IPS-15b (cell line): ENCODE data around the gene NCOR2.
"Not testable (repeated sequence)": the region's sequence is repeated elsewhere in the genome, so short reads cannot be mapped to it uniquely, and the experiment has no call there.

Experiments
- H3K27me3 ChIP-seq: one replicate; pipeline ENCODE4 v1.6.1; 2013; ENCODE audit warnings: low read length; ENCODE audit not compliant: control insufficient read depth, insufficient read depth
- H3K36me3 ChIP-seq: one replicate; pipeline ENCODE4 v1.6.1; 2013; ENCODE audit warnings: low read length; ENCODE audit not compliant: control insufficient read depth, insufficient read depth
- H3K4me1 ChIP-seq: one replicate; pipeline ENCODE4 v1.6.1; 2013; ENCODE audit warnings: mild to moderate bottlenecking, low read length; ENCODE audit not compliant: control insufficient read depth, insufficient read depth
- H3K4me3 ChIP-seq: one replicate; pipeline ENCODE4 v1.5.1; 2013; ENCODE audit warnings: low read depth, low read length
- H3K9ac ChIP-seq: one replicate; pipeline ENCODE4 v1.6.1; 2013; ENCODE audit warnings: low read depth, mild to moderate bottlenecking, low read length
- H3K9me3 ChIP-seq: one replicate; pipeline ENCODE4 v1.6.1; 2013; ENCODE audit warnings: mild to moderate bottlenecking, low read length; ENCODE audit not compliant: control insufficient read depth, insufficient read depth

The NCOR2 gene

DNA sequence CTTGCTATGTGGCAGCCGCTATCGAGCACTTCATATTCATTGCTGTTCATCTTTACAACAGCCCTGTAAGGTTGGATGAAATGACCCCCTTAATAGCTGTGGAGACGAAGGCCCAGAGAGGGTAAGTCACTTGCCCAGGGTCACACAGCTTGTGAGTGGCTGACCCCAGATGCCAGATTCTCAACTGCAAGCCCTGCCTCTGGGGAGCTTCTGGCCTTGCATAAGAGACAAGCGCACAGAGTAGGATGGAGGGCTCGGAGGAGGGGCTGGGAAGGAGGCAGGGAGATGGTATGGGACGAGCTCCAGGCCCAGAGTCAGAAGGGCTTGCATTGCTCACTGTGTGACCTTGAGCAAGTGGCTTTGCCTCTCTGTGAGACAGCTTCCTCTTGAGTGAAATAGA, 27.4 kb upstream of the NCOR2 start:
- Histone ChIP-seq H3K9me3 (no peaks in the 10 kb centered on the region), H3K4me3 (no peak overlapping the region), H3K27me3 (no peaks in the 10 kb centered on the region), H3K4me1 (no peaks in the 10 kb centered on the region), H3K9ac (no peak overlapping the region), H3K36me3 (no peaks in the 10 kb centered on the region)

DNA sequence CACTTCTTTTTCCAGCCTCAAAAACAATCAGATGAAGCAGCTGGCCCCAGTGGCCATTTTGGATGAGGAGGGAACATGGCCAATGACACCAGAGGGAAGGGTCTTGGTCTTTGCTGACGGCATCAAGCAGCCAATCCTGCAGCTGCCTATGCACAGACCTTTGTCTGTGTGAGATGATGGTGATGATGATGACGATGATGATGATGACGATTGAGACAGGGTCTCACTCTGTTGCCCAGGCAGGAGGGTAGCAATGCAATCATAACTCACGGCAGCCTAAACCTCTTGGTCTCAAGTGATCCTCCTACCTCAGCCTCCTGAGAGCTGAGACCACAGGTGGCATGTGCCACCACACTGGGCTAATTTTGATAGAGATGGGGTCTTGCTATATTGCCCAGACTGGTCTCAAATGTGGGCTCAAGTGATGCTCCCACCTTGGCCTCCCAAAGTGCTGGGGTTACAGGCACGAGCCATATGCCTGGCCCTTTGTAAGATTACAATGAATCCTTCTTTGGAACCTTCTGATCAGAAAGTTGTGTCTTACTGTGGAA, 26.5 kb upstream of the NCOR2 start:
- Histone ChIP-seq H3K36me3 (no peaks in the 10 kb centered on the region), H3K9me3 (no peaks in the 10 kb centered on the region)

GRCh38 chr12:124593176-124593575, 25.8 kb upstream of the NCOR2 start:
- no peak overlapping the region for H3K4me3 ChIP-seq
- H3K4me1 ChIP-seq = no peaks in the 10 kb centered on the region
- H3K27me3 ChIP-seq = no peaks in the 10 kb centered on the region
- H3K36me3 ChIP-seq = no peaks in the 10 kb centered on the region
- H3K9ac ChIP-seq = no peak overlapping the region
- H3K9me3 ChIP-seq = no peaks in the 10 kb centered on the region

More for the DNA sequence above, 26.5 kb upstream of the NCOR2 start:
- Histone ChIP-seq H3K4me3 (no peak overlapping the region), H3K4me1 (no peaks in the 10 kb centered on the region), H3K27me3 (no peaks in the 10 kb centered on the region), H3K9ac (no peak overlapping the region)

DNA sequence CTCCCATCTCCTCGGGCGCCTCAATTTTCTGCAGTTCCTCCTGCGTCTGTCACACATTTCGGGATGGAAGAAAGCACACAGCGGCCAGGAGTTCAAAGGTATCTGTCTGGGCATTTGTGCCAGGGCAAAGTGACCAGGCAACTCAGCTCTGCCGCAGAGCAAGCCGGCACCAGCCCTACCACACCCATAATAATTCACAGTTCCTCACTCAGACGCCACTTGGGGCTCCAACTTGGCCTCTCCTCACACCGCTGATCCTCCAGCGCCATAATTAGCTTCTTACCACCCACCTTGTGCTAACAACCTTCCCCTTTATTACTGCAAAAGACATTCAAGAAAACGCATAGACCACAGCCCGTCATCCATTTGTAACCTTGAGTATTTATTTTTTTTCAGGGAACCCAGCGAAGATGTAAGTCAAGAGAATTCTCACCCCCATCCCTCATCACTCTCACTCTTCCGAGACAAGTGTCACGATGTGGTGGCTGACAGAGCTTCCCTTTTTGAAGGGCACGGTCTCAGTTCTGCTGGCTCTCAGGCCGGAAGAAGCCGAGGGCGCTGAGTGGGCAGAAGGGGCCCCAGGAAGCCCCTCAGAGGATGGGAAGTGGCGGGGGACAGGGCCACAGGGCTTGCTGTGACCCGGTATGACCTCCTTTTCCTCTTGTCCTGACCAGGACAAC, 25.2 kb upstream of the NCOR2 start:
- Histone ChIP-seq H3K9ac (no peak overlapping the region), H3K9me3 (no peaks in the 10 kb centered on the region), H3K27me3 (no peaks in the 10 kb centered on the region), H3K36me3 (no peaks in the 10 kb centered on the region), H3K4me3 (no peak overlapping the region), H3K4me1 (no peaks in the 10 kb centered on the region)

GRCh38 chr12:124592050-124592449, 24.6 kb upstream of the NCOR2 start:
- Histone ChIP-seq H3K4me3 (no peak overlapping the region), H3K27me3 (no peaks in the 10 kb centered on the region), H3K9ac (no peak overlapping the region), H3K36me3 (no peaks in the 10 kb centered on the region), H3K9me3 (no peaks in the 10 kb centered on the region), H3K4me1 (no peaks in the 10 kb centered on the region)

GRCh38 chr12:124590447-124590846, 23.0 kb upstream of the NCOR2 start:
- H3K9me3 ChIP-seq = no peaks in the 10 kb centered on the region
- no peaks in the 10 kb centered on the region for H3K4me1 ChIP-seq
- no peaks in the 10 kb centered on the region for H3K36me3 ChIP-seq
- H3K9ac ChIP-seq = no peak overlapping the region
- H3K4me3 ChIP-seq = no peak overlapping the region
- H3K27me3 ChIP-seq = no peaks in the 10 kb centered on the region

DNA sequence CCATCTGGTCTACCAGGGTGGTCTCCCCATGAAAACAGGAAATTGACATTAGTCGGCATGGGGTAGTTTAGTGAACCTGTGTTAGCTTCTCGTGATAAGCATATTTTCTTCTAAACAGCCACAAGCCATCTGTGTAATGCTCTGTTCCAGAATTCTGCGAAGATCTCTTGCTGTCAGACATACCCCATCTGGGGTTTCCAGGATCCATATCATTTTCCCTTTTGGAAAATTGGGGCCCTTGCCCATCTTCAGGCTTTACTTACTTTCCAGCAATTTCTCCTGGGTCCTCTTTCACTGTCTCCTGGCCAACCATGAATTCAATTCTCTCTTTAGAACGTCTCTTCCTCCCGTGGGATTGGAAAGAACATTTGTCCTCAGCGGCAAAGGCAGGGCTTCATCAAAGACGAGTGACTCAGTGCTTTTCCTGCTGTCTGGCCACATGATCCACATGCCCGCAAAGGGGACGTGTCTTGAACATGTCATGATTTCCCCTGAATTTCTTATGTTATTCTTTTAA, 21.4 kb upstream of the NCOR2 start:
- no peaks in the 10 kb centered on the region for H3K36me3 ChIP-seq
- no peaks in the 10 kb centered on the region for H3K4me1 ChIP-seq
- no peak overlapping the region for H3K4me3 ChIP-seq

GRCh38 chr12:124588018-124588634, 20.7 kb upstream of the NCOR2 start:
- Histone ChIP-seq H3K27me3 (no peaks in the 10 kb centered on the region), H3K9me3 (no peaks in the 10 kb centered on the region), H3K9ac (no peak overlapping the region), H3K4me1 (no peaks in the 10 kb centered on the region), H3K4me3 (no peak overlapping the region), H3K36me3 (no peaks in the 10 kb centered on the region)

More for the DNA sequence above, 21.4 kb upstream of the NCOR2 start:
- no peaks in the 10 kb centered on the region for H3K27me3 ChIP-seq
- no peaks in the 10 kb centered on the region for H3K9me3 ChIP-seq
- H3K9ac ChIP-seq = no peak overlapping the region

DNA sequence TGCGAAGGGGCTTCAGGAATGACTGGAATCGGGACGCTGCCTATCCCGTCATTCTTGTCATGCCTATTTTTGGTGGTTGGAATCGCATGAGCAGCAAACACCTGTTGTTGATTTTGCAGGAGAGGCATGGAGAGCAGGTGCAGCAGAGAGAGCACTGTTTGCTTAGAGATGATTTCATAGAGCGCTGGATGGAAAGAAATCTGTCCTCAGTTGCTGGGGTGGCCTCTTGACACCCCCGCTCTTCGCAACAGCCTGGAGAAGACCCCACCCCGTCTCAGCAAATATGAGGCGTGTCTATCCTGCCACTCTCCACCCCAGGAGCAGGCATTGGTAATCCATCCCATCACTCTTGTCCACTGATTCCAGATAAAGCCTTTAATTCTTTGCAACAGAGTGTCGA, 19.3 kb upstream of the NCOR2 start:
- H3K36me3 ChIP-seq = no peaks in the 10 kb centered on the region
- no peaks in the 10 kb centered on the region for H3K27me3 ChIP-seq
- no peak overlapping the region for H3K4me3 ChIP-seq
- H3K9me3 ChIP-seq = no peaks in the 10 kb centered on the region
- no peak overlapping the region for H3K9ac ChIP-seq
- H3K4me1 ChIP-seq = no peaks in the 10 kb centered on the region

- H3K27me3 ChIP-seq, H3K4me1 ChIP-seq, H3K9me3 ChIP-seq, H3K4me3 ChIP-seq, H3K9ac ChIP-seq, H3K36me3 ChIP-seq: not testable (repeated sequence)
These were observed 17.1 kb upstream of the NCOR2 start for GRCh38 chr12:124584494-124584893.

DNA sequence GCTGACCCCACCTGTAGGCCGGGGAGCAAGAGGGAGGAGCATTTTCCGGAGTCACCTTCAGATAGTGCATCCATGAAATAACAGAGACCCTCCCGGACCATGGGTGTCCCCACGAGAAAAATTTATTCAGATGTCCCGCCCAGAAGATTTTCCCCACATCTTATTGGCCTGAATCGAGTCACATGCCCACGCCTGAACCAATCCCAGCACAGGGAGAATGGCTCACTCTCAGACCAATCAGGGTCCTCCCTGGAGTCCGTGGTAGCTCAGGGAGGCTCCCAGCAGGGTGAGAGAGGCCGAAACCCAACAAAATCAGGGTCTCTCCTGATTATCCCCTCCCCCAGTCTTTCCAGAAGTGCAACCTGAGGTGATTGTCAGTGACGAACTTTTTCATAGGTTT, 16.4 kb upstream of the NCOR2 start:
- no peaks in the 10 kb centered on the region for H3K4me1 ChIP-seq
- no peaks in the 10 kb centered on the region for H3K36me3 ChIP-seq
- no peak overlapping the region for H3K9ac ChIP-seq
- no peaks in the 10 kb centered on the region for H3K27me3 ChIP-seq
- H3K9me3 ChIP-seq = no peaks in the 10 kb centered on the region
- H3K4me3 ChIP-seq = no peak overlapping the region

DNA sequence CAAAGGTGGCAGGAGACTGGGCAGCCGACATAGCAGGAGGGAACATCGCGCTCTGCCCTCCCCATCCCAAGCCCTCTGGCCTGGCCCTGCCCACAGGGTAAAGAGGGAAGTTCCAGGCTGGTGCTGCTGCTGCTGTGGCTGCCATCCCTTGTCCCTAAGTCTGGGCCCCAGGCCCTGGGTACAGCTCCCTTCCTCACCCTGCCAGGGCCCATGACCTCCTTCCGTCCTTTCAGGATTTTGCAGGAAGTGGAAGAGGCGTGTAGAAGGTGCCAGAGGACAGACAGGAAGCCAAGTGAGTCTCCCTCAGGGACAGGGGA, 14.7 kb upstream of the NCOR2 start:
- Histone ChIP-seq H3K4me1 (no peaks in the 10 kb centered on the region), H3K9me3 (no peaks in the 10 kb centered on the region), H3K9ac (no peak overlapping the region), H3K4me3 (no peak overlapping the region), H3K27me3 (no peaks in the 10 kb centered on the region), H3K36me3 (no peaks in the 10 kb centered on the region)
